Epithelial cell of proximal tubule (primary cell): ENCODE data around the gene MAD1L1. TPM values are rescaled to one million over a fixed set of nuclear protein-coding genes. Genes with fewer than 3 reads are reported as not detected.

ENCODE experiments used
- DNase-seq: peaks from one replicate; pipeline ENCODE4 v3.0.0-alpha.2; 2011; ENCODE audit warnings: low read depth
- H3K4me3 ChIP-seq: 2 replicates; pipeline ENCODE4 v1.5.1; 2011; ENCODE audit warnings: low read depth, mild to moderate bottlenecking, low read length
- total RNA-seq: library from RNA; depleted of rRNA; stranded (reverse); fragments of >200 nt; gene quantifications from 2 replicates; pipeline ENCODE4 v1.2.3, GENCODE V29; 2015
- TF ChIP-seq, protein P1 (sequence below): conservative IDR thresholded peaks from 2 replicates; pipeline ENCODE4 v1.5.1; 2012; ENCODE audit warnings: low read depth, mild to moderate bottlenecking, low read length

MAD1L1 gene
- total RNA-seq, 1 donor from 2014 or later: 83.4 TPM

DNA sequence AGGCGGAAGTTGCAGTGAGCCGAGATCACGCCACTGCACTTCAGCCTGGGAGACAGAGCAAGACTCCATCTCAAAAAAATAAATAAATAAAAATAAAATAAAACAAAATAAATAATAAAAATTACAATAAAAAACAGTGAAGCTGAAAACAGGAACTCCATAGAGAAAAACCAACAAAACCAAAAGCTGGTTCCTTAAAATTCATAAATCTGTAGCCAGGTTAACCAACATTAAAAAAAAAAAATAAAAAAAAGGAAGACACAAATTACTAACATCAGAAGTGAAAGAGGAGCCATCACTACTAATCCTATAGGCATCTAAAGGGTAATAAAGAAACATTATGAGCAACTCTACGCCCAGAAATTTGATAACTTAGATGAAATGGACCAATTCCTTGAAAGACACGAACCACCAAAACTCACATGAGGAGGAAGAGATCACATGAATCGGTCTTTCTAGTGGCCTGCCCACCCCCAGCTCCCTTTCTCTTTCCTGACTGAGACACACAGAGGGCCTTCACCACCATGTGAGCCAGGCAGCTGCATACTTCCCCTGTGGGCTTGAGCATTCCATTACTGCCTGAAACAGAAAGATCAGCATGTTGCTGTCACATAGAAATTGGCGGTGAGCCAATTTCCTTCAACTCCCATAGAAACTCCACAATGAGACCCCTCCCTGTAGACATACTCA, 208.7 kb downstream of the MAD1L1 start:
- no peak overlapping the region for H3K4me3 ChIP-seq
- no peak for DNase-seq
- TF ChIP-seq, protein P1, sequence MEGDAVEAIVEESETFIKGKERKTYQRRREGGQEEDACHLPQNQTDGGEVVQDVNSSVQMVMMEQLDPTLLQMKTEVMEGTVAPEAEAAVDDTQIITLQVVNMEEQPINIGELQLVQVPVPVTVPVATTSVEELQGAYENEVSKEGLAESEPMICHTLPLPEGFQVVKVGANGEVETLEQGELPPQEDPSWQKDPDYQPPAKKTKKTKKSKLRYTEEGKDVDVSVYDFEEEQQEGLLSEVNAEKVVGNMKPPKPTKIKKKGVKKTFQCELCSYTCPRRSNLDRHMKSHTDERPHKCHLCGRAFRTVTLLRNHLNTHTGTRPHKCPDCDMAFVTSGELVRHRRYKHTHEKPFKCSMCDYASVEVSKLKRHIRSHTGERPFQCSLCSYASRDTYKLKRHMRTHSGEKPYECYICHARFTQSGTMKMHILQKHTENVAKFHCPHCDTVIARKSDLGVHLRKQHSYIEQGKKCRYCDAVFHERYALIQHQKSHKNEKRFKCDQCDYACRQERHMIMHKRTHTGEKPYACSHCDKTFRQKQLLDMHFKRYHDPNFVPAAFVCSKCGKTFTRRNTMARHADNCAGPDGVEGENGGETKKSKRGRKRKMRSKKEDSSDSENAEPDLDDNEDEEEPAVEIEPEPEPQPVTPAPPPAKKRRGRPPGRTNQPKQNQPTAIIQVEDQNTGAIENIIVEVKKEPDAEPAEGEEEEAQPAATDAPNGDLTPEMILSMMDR: no peak

DNA sequence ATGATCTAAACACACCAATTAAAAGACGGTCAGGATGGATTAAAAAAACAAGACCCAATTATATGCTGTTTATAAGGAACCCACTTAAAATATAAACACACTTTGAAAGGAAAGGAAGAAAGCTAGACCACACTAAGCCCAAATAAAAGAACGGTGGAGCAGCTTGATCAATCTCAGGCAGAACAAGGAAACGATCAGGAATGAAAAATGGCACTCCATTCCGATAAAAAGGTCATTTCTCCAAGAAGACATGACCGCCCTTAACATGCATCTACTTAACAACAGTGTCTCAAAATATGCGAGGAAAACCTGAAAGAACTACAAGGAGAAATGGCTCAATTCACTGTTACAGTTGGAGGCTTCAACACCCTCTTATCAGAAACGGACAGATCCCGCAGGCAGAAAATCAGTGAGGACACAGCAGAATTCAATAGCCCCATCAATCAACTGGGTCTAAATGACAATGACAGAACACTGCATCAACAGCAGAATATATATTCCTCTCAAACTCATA, 210.0 kb downstream of the MAD1L1 start:
- DNase-seq: no peak
- TF ChIP-seq, protein P1: no peak

DNA sequence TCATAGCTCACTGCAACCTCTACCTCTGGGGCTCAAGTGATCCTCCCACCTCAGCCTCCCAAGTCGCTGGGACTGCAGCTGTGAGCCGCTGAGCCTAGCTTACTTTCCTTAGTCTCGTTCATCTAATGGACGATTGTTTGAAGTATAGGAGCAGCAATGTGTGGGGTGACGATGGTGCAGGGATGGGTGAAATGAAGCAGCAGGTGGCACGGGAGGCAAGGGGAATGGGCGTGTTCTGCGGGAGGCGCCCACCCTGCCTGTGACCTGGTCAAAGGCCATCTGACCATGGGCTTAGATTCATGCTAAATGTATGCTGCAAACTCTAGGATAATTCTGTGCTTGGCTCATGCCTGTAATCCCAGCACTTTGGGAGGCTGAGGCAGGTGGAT, 210.7 kb downstream of the MAD1L1 start:
- H3K4me3 ChIP-seq: no peak overlapping the region
- no peak for DNase-seq
- TF ChIP-seq, protein P1: no peak

More for the DNA sequence above, 210.0 kb downstream of the MAD1L1 start:
- no peak overlapping the region for H3K4me3 ChIP-seq

DNA sequence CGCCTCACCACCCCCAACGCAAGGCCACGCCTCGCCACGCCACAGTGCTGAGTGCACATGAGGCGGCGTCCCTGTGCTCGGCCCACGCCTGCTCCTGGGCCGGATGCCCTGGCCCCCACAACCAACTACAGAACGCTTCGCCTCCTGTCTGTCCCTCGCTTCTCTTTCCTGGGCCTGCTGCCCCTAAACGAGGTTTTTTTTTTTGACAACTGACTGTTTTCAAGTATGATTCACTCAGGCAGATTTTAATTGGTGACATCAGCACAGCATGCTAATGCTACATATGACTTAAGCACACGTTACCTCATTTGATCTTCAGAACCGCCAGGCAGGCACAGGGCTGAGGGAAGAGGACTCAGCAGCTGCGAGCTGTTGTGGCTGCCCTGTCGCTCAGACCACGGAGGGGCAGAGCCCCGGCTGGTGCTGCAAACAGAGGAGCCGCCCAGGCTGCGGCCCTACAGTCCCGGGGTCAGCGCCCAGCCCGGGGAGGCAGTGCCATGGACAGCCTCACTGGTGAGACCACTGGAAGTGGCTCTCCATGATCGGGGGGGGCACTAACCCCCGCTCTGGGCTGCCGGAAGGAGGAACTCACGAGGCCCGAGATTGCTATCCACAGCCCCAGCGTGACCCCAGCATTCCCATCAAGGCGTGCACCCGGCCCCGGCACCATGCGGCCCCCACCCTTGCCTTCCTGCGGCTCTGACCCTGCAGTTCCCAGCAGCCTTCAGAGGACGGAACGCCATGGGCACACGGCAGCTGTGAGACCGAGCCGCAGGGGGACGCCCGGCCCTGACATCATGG, 212.8 kb downstream of the MAD1L1 start:
- H3K4me3 ChIP-seq: no peak overlapping the region
- TF ChIP-seq, protein P1: no peak
- DNase-seq: no peak

DNA sequence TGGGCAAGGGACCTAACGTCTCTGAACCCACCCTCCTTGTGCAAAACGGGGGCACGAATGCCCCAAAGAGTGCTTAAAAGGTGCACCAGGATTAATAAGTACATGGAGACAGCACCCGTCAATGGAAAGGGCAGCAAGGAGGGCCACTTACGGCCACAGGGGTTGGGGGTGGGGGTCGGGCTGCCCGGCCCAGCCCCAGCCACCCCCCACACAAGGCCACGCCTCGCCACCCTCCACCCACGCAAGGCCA, 213.4 kb downstream of the MAD1L1 start:
- TF ChIP-seq, protein P1: no peak
- DNase-seq: no peak
- H3K4me3 ChIP-seq: no peak overlapping the region

DNA sequence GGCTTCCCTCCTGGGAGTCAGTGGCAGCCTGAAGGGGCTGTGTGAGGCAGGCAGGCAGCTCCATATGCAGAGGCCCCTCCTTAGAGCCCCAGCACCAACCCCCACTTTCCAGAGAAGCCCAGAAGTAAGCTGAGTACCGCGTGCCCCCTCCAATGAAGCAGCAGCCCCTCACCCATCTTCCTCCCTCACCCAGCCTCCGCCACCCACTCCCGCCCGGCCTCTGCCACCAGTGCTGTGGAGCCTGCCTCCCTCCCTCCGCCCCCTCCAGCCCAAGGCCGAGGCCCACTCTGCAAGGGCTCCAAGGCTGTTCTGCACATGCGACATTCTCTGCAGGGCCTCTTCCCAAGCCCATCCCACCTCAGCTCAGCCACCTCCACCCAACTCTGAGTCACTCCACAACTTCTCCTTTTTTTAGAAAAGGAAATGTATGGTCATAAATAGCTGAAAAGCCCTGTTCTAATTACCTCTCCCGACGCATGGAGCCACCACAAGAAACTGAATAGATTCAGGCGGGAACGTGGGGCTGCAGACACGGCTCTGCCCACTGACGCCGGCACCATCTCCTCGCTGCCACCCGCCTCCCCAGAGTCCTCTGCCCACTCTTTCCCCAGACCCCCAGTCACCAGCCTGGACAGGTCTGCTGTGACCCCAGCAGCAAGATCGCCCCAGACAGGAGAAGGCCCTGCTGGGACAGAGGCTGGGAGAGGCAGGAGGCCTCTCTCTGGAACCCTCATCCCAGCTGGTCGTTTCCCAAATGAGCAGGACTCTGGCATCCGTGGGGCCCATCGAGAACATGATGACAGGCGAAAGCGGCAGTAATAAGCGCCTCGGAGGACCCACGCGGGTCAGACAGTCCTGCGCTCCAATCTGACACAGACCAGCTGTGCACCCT, 213.9 kb downstream of the MAD1L1 start:
- no peak overlapping the region for H3K4me3 ChIP-seq
- TF ChIP-seq, protein P1: no peak
- DNase-seq: no peak
